ENCODE results near the gene IDH1. TPM values are rescaled to one million over a fixed set of nuclear protein-coding genes. Genes with fewer than 3 reads are reported as not detected.

IDH1 gene
- total and polyA plus RNA-seq, 2 donors from 2014 or later, result 53.1 to 95.7 TPM

GRCh38 chr2:208235860-208236259 lies 19.0 kb downstream of the IDH1 start:
- Histone ChIP-seq H3K27ac (ENCODE audit: low read depth in 2 of 2, low read length in 2 of 2) (no peak overlapping the region), H3K27me3 (ENCODE audit: control insufficient read depth, insufficient read depth, low read length) (no peaks in the 10 kb centered on the region), H3K4me1 (ENCODE audit: control insufficient read depth in 2 of 3, insufficient read depth in 2 of 3, low read depth in 1 of 3, low read length in 3 of 3) (no peaks in the 10 kb centered on the region), H3K9me3 (ENCODE audit: control insufficient read depth in 2 of 3, insufficient read depth in 1 of 3, low read length in 3 of 3) (peaks cover 0 to 4% (median 0%) of the 10 kb centered on the region in 3 donors), H3K36me3 (ENCODE audit: control insufficient read depth in 2 of 3, insufficient read depth in 3 of 3, low read length in 3 of 3) (peaks cover 4 to 25% (median 7%) of the 10 kb centered on the region in 3 donors), H3K4me3 (ENCODE audit: low read length in 3 of 3) (no peak overlapping the region), H3K9ac (ENCODE audit: low read length in 3 of 3) (no peak overlapping the region)
- FAIRE-seq, result no peak
- intact Hi-C loops (cut with DNase I), result no loop called here
- TF ChIP-seq, protein P1, sequence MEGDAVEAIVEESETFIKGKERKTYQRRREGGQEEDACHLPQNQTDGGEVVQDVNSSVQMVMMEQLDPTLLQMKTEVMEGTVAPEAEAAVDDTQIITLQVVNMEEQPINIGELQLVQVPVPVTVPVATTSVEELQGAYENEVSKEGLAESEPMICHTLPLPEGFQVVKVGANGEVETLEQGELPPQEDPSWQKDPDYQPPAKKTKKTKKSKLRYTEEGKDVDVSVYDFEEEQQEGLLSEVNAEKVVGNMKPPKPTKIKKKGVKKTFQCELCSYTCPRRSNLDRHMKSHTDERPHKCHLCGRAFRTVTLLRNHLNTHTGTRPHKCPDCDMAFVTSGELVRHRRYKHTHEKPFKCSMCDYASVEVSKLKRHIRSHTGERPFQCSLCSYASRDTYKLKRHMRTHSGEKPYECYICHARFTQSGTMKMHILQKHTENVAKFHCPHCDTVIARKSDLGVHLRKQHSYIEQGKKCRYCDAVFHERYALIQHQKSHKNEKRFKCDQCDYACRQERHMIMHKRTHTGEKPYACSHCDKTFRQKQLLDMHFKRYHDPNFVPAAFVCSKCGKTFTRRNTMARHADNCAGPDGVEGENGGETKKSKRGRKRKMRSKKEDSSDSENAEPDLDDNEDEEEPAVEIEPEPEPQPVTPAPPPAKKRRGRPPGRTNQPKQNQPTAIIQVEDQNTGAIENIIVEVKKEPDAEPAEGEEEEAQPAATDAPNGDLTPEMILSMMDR (IDR thresholded peaks at IDR 0.05; ENCODE audit: borderline replicate concordance, extremely low read depth, insufficient read depth), result no peak
- DNase-seq, result no peak

- intact Hi-C loops (cut with DNase I), result no loop called here
- FAIRE-seq, result no peak
- DNase-seq, result no peak
Measured at GRCh38 chr2:208234786-208235185, 20.1 kb downstream of the IDH1 start.

DNA sequence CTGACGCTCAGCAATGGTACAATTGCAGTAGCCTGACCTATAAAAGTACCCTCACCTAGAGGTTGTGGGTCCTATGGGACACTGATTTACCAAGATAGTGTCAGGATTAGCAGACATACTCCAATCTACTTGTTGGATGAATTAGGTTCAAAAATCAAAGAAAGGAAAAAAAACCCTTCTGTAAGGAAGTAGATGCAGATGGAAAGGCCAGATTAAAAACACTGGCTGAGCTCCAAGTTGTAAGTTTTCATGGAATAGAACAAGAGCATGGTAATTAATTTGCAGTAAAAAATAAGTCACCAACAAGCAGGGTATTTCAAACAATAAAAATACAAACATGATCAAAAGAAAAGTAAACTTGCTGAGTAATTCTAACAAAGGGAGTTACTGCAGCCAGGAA lies 26.4 kb downstream of the IDH1 start:
- Histone ChIP-seq H3K4me1 (ENCODE audit: control insufficient read depth in 2 of 3, insufficient read depth in 2 of 3, low read depth in 1 of 3, low read length in 3 of 3) (no peaks in the 10 kb centered on the region), H3K4me3 (ENCODE audit: low read length in 3 of 3) (no peak overlapping the region), H3K27ac (ENCODE audit: low read depth in 2 of 2, low read length in 2 of 2) (no peak overlapping the region), H3K36me3 (ENCODE audit: control insufficient read depth in 2 of 3, insufficient read depth in 3 of 3, low read length in 3 of 3) (no peaks in the 10 kb centered on the region), H3K9ac (ENCODE audit: low read length in 3 of 3) (no peak overlapping the region), H3K27me3 (ENCODE audit: control insufficient read depth, insufficient read depth, low read length) (no peaks in the 10 kb centered on the region), H3K9me3 (ENCODE audit: control insufficient read depth in 2 of 3, insufficient read depth in 1 of 3, low read length in 3 of 3) (peaks cover 0 to 4% (median 0%) of the 10 kb centered on the region in 3 donors)
- peak in 2 of 5 donors; percentile 42 to 53 for DNase-seq
- FAIRE-seq, result no peak
- TF ChIP-seq, protein P1 (IDR thresholded peaks at IDR 0.05; ENCODE audit: borderline replicate concordance, extremely low read depth, insufficient read depth), result no peak
- intact Hi-C loops (cut with DNase I), result no loop called here

More at GRCh38 chr2:208234786-208235185, 20.1 kb downstream of the IDH1 start:
- Histone ChIP-seq H3K27ac (ENCODE audit: low read depth in 2 of 2, low read length in 2 of 2) (no peak overlapping the region), H3K4me1 (ENCODE audit: control insufficient read depth in 2 of 3, insufficient read depth in 2 of 3, low read depth in 1 of 3, low read length in 3 of 3) (no peaks in the 10 kb centered on the region), H3K9ac (ENCODE audit: low read length in 3 of 3) (no peak overlapping the region), H3K9me3 (ENCODE audit: control insufficient read depth in 2 of 3, insufficient read depth in 1 of 3, low read length in 3 of 3) (peaks cover 0 to 4% (median 0%) of the 10 kb centered on the region in 3 donors), H3K27me3 (ENCODE audit: control insufficient read depth, insufficient read depth, low read length) (no peaks in the 10 kb centered on the region), H3K4me3 (ENCODE audit: low read length in 3 of 3) (no peak overlapping the region), H3K36me3 (ENCODE audit: control insufficient read depth in 2 of 3, insufficient read depth in 3 of 3, low read length in 3 of 3) (peaks cover 3 to 22% (median 4%) of the 10 kb centered on the region in 3 donors)
- TF ChIP-seq, protein P1 (IDR thresholded peaks at IDR 0.05; ENCODE audit: borderline replicate concordance, extremely low read depth, insufficient read depth), result no peak

All from kidney (tissue), 14 donors.